ENCODE data around the gene VPS45. TPM values are rescaled to one million over a fixed set of nuclear protein-coding genes. Genes with fewer than 3 reads are reported as not detected.

The VPS45 gene
- polyA plus RNA-seq, 1 donor (not counting 4 experiments of a cell fraction or from before 2014, with no cell fraction given): 40.0 TPM

DNA sequence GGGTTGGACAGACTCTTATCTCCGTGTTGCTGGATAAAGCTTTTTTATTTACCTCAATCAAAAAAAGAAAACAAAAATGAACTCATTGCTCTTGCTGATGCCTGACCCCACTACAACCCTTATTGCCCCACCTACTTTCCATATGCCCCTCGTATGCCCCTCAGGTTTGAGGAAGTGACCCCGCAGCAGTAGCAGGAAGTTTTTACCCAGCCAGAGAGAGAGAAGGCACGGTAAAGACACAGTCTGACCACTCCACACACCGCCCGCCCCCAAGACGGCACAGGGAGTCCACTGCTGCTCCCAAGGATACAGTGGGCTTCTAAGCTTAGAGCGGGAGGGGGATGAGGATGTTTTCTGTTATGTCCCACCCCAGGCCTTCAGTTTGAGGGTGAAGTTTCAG lies 92.0 kb downstream of the VPS45 start:
- FAIRE-seq (no peak), DNase-seq (ENCODE audit: low read depth, low spot score) (no peak)
- dilution Hi-C loops (cut with MboI; ENCODE audit: extremely low pct_ligation_motif_present, low sequenced_read_pairs): no loop called here
- no peaks in the 10 kb centered on the region for H3K9me1 ChIP-seq (ENCODE audit: control insufficient read depth, extremely low read depth, insufficient read depth, low read length)
- no peak overlapping the region for H3K4me2 ChIP-seq (ENCODE audit: control insufficient read depth, extremely low read depth, insufficient read depth, low read depth, low read length)
- no peak overlapping the region for H2AFZ ChIP-seq (ENCODE audit: control insufficient read depth, low read length)
- no peaks in the 10 kb centered on the region for H3K27me3 ChIP-seq (ENCODE audit: control insufficient read depth, extremely low read depth, insufficient read depth, low read length)
- H3K9ac ChIP-seq (ENCODE audit: control insufficient read depth, extremely low read depth, insufficient read depth, low read length): no peak overlapping the region
- H3K4me3 ChIP-seq (ENCODE audit: control insufficient read depth in 2 of 3, extremely low read depth in 1 of 3, insufficient read depth in 2 of 3, low read depth in 1 of 3, low read length in 3 of 3): no peak overlapping the region
- no peaks in the 10 kb centered on the region for H3K79me2 ChIP-seq (ENCODE audit: control insufficient read depth, insufficient read depth, low read length)
- TF ChIP-seq EZH2 (IDR thresholded peaks at IDR 0.05; ENCODE audit: low read length): no peak
- TF ChIP-seq, protein P1, sequence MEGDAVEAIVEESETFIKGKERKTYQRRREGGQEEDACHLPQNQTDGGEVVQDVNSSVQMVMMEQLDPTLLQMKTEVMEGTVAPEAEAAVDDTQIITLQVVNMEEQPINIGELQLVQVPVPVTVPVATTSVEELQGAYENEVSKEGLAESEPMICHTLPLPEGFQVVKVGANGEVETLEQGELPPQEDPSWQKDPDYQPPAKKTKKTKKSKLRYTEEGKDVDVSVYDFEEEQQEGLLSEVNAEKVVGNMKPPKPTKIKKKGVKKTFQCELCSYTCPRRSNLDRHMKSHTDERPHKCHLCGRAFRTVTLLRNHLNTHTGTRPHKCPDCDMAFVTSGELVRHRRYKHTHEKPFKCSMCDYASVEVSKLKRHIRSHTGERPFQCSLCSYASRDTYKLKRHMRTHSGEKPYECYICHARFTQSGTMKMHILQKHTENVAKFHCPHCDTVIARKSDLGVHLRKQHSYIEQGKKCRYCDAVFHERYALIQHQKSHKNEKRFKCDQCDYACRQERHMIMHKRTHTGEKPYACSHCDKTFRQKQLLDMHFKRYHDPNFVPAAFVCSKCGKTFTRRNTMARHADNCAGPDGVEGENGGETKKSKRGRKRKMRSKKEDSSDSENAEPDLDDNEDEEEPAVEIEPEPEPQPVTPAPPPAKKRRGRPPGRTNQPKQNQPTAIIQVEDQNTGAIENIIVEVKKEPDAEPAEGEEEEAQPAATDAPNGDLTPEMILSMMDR (optimal IDR thresholded peaks at IDR 0.05 in 1 of 3, IDR thresholded peaks at IDR 0.05 in 1 of 3, conservative IDR thresholded peaks at IDR 0.05 in 1 of 3; ENCODE audit: extremely low read depth in 1 of 3, insufficient read depth in 2 of 3, low read length in 3 of 3): no peak
- H3K4me1 ChIP-seq (ENCODE audit: control insufficient read depth, extremely low read depth, insufficient read depth, low read length): peaks cover 16% of the 10 kb centered on the region
- H3K36me3 ChIP-seq (ENCODE audit: control insufficient read depth in 2 of 2, extremely low read depth in 1 of 2, insufficient read depth in 2 of 2, low read length in 2 of 2): peaks cover 2 to 5% of the 10 kb centered on the region in 2 experiments
- H3K9me3 ChIP-seq (ENCODE audit: control insufficient read depth, low read depth, low read length): no peaks in the 10 kb centered on the region
- H4K20me1 ChIP-seq (ENCODE audit: control insufficient read depth, extremely low read depth, insufficient read depth, low read length): no peaks in the 10 kb centered on the region
- no peak overlapping the region for H3K27ac ChIP-seq (ENCODE audit: control insufficient read depth, insufficient read depth, low read length)

DNA sequence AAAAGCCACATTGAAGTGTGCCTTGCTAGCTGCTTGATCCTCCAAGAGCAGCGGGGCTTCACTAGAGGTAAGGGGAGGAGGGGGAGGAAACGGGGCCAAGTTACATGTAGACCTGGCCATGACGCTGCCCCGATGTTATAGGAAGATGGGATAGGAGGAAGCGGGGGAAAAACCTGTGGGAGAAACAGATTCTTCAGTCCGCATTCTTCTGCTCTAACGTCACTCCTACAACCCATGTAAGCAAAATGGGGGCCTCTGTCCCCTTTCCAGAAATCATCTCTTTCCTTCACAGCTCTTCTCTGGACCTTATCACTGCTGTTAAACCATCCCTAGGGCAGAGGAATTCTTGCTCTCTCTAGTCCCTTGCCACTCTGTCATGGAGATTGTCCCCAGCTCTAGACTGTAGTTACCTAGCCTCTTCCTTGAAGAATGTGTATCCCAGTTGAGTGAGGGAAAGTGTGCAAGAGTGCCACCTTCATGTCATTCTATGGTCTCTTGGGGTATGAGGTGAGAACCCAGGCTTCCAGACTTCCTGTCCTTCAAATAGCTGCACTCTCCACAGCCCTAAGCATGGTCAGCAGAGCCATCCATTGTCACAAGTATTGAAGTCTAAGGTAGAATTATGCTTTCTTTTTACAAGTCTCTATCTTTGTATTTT lies 93.5 kb downstream of the VPS45 start:
- Histone ChIP-seq H3K4me1 (ENCODE audit: control insufficient read depth, extremely low read depth, insufficient read depth, low read length) (peaks cover 16% of the 10 kb centered on the region), H3K9me3 (ENCODE audit: control insufficient read depth, low read depth, low read length) (no peaks in the 10 kb centered on the region), H3K9ac (ENCODE audit: control insufficient read depth, extremely low read depth, insufficient read depth, low read length) (no peak overlapping the region), H3K4me3 (ENCODE audit: control insufficient read depth in 2 of 3, extremely low read depth in 1 of 3, insufficient read depth in 2 of 3, low read depth in 1 of 3, low read length in 3 of 3) (no peak overlapping the region), H3K9me1 (ENCODE audit: control insufficient read depth, extremely low read depth, insufficient read depth, low read length) (no peaks in the 10 kb centered on the region), H3K27me3 (ENCODE audit: control insufficient read depth, extremely low read depth, insufficient read depth, low read length) (no peaks in the 10 kb centered on the region), H3K36me3 (ENCODE audit: control insufficient read depth in 2 of 2, extremely low read depth in 1 of 2, insufficient read depth in 2 of 2, low read length in 2 of 2) (peaks cover 0 to 2% of the 10 kb centered on the region in 2 experiments), H3K79me2 (ENCODE audit: control insufficient read depth, insufficient read depth, low read length) (no peaks in the 10 kb centered on the region), H3K4me2 (ENCODE audit: control insufficient read depth, extremely low read depth, insufficient read depth, low read depth, low read length) (no peak overlapping the region), H3K27ac (ENCODE audit: control insufficient read depth, insufficient read depth, low read length) (no peak overlapping the region), H4K20me1 (ENCODE audit: control insufficient read depth, extremely low read depth, insufficient read depth, low read length) (no peaks in the 10 kb centered on the region), H2AFZ (ENCODE audit: control insufficient read depth, low read length) (no peak overlapping the region)
- DNase-seq (ENCODE audit: low read depth, low spot score) (no peak), FAIRE-seq (no peak)
- dilution Hi-C loops (cut with MboI; ENCODE audit: extremely low pct_ligation_motif_present, low sequenced_read_pairs): no loop called here
- no peak for TF ChIP-seq EZH2 (IDR thresholded peaks at IDR 0.05; ENCODE audit: low read length)
- TF ChIP-seq, protein P1 (optimal IDR thresholded peaks at IDR 0.05 in 1 of 3, IDR thresholded peaks at IDR 0.05 in 1 of 3, conservative IDR thresholded peaks at IDR 0.05 in 1 of 3; ENCODE audit: extremely low read depth in 1 of 3, insufficient read depth in 2 of 3, low read length in 3 of 3): no peak
